Sigmoid colon (tissue), 7 donors: Measurements from ENCODE around the gene EPO. TPM values are rescaled to one million over a fixed set of nuclear protein-coding genes. Genes with fewer than 3 reads are reported as not detected.
"Not testable (repeated sequence)": the region's sequence is repeated elsewhere in the genome, so short reads cannot be mapped to it uniquely, and the experiment has no call there.

Source experiments
- DNase-seq: peaks from one replicate; pipeline ENCODE4 v3.0.0-alpha.2; 2019
- H3K27ac ChIP-seq, 4 donors: fragments of 200-600 bp; sonication (generic); one replicate each; pipeline ENCODE4 v1.5.1; 2016 to 2019; ENCODE audit warnings: mild to moderate bottlenecking in 1 of 4
- H3K27me3 ChIP-seq, 3 donors: fragments of 200-600 bp; sonication (generic); one replicate each; pipeline ENCODE4 v1.5.1; 2019; ENCODE audit warnings: mild to moderate bottlenecking in 1 of 3
- H3K36me3 ChIP-seq, 4 donors: fragments of 200-600 bp; sonication (generic); one replicate each; pipeline ENCODE4 v1.5.1; 2016 to 2019
- H3K4me1 ChIP-seq, 4 donors: fragments of 200-600 bp; sonication (generic); one replicate each; pipeline ENCODE4 v1.5.1; 2017 to 2019
- H3K4me3 ChIP-seq, 4 donors: fragments of 200-600 bp; sonication (generic); one replicate each; pipeline ENCODE4 v1.5.1; 2017 to 2019; ENCODE audit warnings: mild to moderate bottlenecking in 2 of 4, moderate library complexity in 1 of 4
- H3K9me3 ChIP-seq, 4 donors: fragments of 200-600 bp in 3 of 4; sonication (generic) in 3 of 4; one replicate each; pipeline versions ENCODE4 v1.5.1 to v1.6.1; 2013 to 2019
- CTCF ChIP-seq, 4 experiments: fragments of 450-650 bp in 3 of 4; fragments of 200-600 bp in 1 of 4; IDR thresholded peaks; one replicate each; pipeline ENCODE4 v1.5.1; 2016 to 2019; ENCODE audit warnings: antibody characterized with exemption in 4 of 4, mild to moderate bottlenecking in 3 of 4, moderate library complexity in 2 of 4
- EP300 ChIP-seq, 4 donors: sonication (generic); formaldehyde crosslinking; IDR thresholded peaks; one replicate each; pipeline ENCODE4 v1.6.1; 2017; ENCODE audit warnings: antibody characterized with exemption in 4 of 4
- POLR2A ChIP-seq, 2 donors: fragments of 450-650 bp; IDR thresholded peaks; one replicate each; pipeline ENCODE4 v1.6.1; 2016; ENCODE audit warnings: antibody characterized with exemption in 2 of 2, mild to moderate bottlenecking in 2 of 2, moderate library complexity in 2 of 2
- POLR2AphosphoS5 ChIP-seq, 4 donors: sonication (generic); formaldehyde crosslinking; IDR thresholded peaks; one replicate each; pipeline ENCODE4 v1.6.1; 2017; ENCODE audit warnings: antibody characterized with exemption in 4 of 4
- WGBS, 2 donors: extraction: QIAGEN DNeasy Blood & Tissue Kit; methylation state at CpG; one replicate each; pipeline ENCODE4 v1.1.7; 2013; 5-methylcytosine and 5-hydroxymethylcytosine counted together
- intact Hi-C: fragments of 100-400 bp; cut with DNase I; formaldehyde crosslinking; loops from one replicate; pipeline ENCODE4 v1.15.1; 2023
- polyA plus RNA-seq, 3 donors: library from polyadenylated mRNA; stranded (reverse); fragments of 200-250 nt; gene quantifications; one replicate each; pipeline ENCODE4 v1.2.3, GENCODE V29; 2013
- total RNA-seq, 4 donors: library from RNA; depleted of rRNA; stranded (reverse); fragments of >200 nt; gene quantifications; one replicate each; pipeline ENCODE4 v1.1.0, GENCODE V29; 2016
- donor health status: healthy with polysubstance abuse.
- donor health status: Bipolar disorder and iron deficiency.
- donor health status: healthy.

EPO gene
- total and polyA plus RNA-seq, 7 donors = not detected

- H3K4me3 ChIP-seq = no peak overlapping the region
- intact Hi-C loops = no loop called here
- H3K36me3 ChIP-seq = no peaks in the 10 kb centered on the region
- 84 to 90% methylated on average over 3 of the region's 3 CpGs for WGBS, 2 donors
- no peak for DNase-seq
- H3K9me3 ChIP-seq = no peaks in the 10 kb centered on the region
- H3K27ac ChIP-seq = no peak overlapping the region
- H3K27me3 ChIP-seq = peaks cover 0 to 21% (median 0%) of the 10 kb centered on the region in 3 donors
- TF ChIP-seq EP300 (IDR thresholded peaks at IDR 0.05) = no peak
- no peak for TF ChIP-seq CTCF (IDR thresholded peaks at IDR 0.05)
- TF ChIP-seq POLR2A (IDR thresholded peaks at IDR 0.05) = no peak
- TF ChIP-seq POLR2AphosphoS5 (IDR thresholded peaks at IDR 0.05) = no peak
- H3K4me1 ChIP-seq = no peaks in the 10 kb centered on the region
Observed at GRCh38 chr7:100753750-100754149, 33.5 kb downstream of the EPO start.

DNA sequence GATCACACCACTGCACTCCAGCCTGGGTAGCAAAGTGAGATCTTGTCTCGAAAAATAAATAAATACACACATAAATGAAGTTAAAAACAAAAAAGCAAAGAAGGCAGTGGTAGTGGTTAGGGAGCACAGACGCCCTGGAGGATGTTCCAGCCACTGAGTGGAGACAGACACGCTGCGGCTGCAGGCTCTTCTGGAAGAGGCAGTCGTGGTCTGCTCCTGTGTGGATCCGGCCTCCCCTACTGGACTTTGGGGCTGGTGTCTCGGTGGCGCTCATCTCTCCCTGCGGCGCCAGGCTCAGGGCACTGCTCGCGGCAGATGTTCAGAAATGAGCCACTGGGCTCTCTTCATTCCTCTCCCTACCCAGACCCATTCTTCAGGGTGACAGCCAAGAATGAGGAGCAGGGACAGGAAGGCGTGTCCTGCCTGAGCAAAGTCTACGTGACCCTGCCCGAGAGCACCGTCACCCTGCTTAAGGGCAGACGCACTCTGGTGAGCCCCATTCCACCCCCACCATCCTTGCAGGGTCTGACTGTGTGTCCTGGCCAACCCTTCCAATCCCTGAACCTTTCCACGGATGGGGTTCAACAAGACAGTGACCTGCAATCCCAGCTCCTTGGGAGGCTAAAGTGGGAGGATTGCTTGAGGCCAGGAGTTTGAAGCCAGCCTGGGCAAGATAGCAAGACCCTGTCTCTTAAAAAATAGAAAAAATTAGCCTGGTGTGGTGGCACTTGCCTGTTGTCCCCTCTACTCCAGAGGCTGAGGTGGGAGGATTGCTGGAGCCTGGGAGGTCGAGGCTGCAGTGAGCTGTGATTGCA lies 39.3 kb downstream of the EPO start:
- DNase-seq = no peak
- Histone ChIP-seq H3K27ac (no peak overlapping the region), H3K36me3 (no peaks in the 10 kb centered on the region), H3K4me1 (no peaks in the 10 kb centered on the region), H3K9me3 (no peaks in the 10 kb centered on the region), H3K27me3 (peaks cover 0 to 5% (median 0%) of the 10 kb centered on the region in 3 donors), H3K4me3 (no peak overlapping the region)
- intact Hi-C loops = no loop called here
- TF ChIP-seq POLR2AphosphoS5 (IDR thresholded peaks at IDR 0.05) (no peak), CTCF (IDR thresholded peaks at IDR 0.05) (no peak), POLR2A (IDR thresholded peaks at IDR 0.05) (no peak)
- WGBS, 2 donors = 20 to 72% methylated on average over 19 of the region's 19 CpGs

GRCh38 chr7:100762841-100763240 lies 42.6 kb downstream of the EPO start:
- H3K36me3 ChIP-seq, H3K4me1 ChIP-seq, H3K4me3 ChIP-seq, DNase-seq, H3K27me3 ChIP-seq, H3K9me3 ChIP-seq, intact Hi-C loops, H3K27ac ChIP-seq: not testable (repeated sequence)
- WGBS, 2 donors = 74 to 81% methylated on average over 5 of the region's 5 CpGs

GRCh38 chr7:100763556-100764140 lies 43.4 kb downstream of the EPO start:
- TF ChIP-seq EP300 (IDR thresholded peaks at IDR 0.05) (no peak), CTCF (IDR thresholded peaks at IDR 0.05) (no peak)
- intact Hi-C loops = no loop called here

DNA sequence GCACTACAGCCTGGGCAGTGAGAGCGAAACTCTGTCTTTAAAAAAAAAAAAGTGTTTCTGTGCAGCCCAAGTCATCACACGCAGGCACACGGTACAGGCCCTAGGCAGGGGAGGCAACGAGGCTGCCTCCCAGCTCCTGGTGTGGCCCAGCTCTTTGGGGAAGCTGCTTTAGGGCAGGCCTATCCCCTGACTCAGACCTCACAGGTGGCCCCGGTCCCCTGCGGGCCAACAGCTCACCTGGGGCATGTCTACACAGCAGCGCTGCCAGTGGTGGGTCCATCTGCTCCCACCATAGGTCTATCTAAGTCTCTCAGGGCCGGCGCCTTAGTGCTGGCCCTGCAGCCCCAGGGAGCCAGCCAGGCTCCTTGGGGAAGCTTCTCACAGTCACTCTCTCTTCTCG lies 44.6 kb downstream of the EPO start:
- intact Hi-C loops = no loop called here
- TF ChIP-seq POLR2AphosphoS5 (IDR thresholded peaks at IDR 0.05) = no peak
- no peak for TF ChIP-seq CTCF (IDR thresholded peaks at IDR 0.05)
- no peak for TF ChIP-seq POLR2A (IDR thresholded peaks at IDR 0.05)
- TF ChIP-seq EP300 (IDR thresholded peaks at IDR 0.05) = no peak
- WGBS, 2 donors = 77 to 80% methylated on average over 10 of the region's 10 CpGs

More at GRCh38 chr7:100763556-100764140, 43.4 kb downstream of the EPO start:
- H3K27me3 ChIP-seq = peaks cover 0 to 5% (median 0%) of the 10 kb centered on the region in 3 donors
- H3K9me3 ChIP-seq = no peaks in the 10 kb centered on the region
- WGBS, 2 donors = 71 to 72% methylated on average over 14 of the region's 14 CpGs
- DNase-seq = no peak
- no peak overlapping the region for H3K4me3 ChIP-seq
- H3K27ac ChIP-seq = no peak overlapping the region
- no peaks in the 10 kb centered on the region for H3K4me1 ChIP-seq
- no peaks in the 10 kb centered on the region for H3K36me3 ChIP-seq

More for the DNA sequence above, 44.6 kb downstream of the EPO start:
- no peak overlapping the region for H3K4me3 ChIP-seq
- no peak overlapping the region for H3K27ac ChIP-seq
- H3K27me3 ChIP-seq = peaks cover 0 to 5% (median 0%) of the 10 kb centered on the region in 3 donors
- no peaks in the 10 kb centered on the region for H3K36me3 ChIP-seq
- no peaks in the 10 kb centered on the region for H3K9me3 ChIP-seq
- DNase-seq = no peak
- no peaks in the 10 kb centered on the region for H3K4me1 ChIP-seq
